ENCODE results near the gene FANCG.

Gene FANCG

GRCh38 chr9:35071814-35072460, 7.8 kb downstream of the FANCG start:
- in situ Hi-C loops (cut with HindIII; ENCODE audit: low pct_unique_long_range_greater_than_20kb, low sequenced_read_pairs) = no loop called here
- DNase-seq (ENCODE audit: low read depth in 1 of 2, low spot score in 1 of 2) = peak; percentile 53 to 82
- TF ChIP-seq JUND (IDR thresholded peaks at IDR 0.05; ENCODE audit: low read depth) = no peak

DNA sequence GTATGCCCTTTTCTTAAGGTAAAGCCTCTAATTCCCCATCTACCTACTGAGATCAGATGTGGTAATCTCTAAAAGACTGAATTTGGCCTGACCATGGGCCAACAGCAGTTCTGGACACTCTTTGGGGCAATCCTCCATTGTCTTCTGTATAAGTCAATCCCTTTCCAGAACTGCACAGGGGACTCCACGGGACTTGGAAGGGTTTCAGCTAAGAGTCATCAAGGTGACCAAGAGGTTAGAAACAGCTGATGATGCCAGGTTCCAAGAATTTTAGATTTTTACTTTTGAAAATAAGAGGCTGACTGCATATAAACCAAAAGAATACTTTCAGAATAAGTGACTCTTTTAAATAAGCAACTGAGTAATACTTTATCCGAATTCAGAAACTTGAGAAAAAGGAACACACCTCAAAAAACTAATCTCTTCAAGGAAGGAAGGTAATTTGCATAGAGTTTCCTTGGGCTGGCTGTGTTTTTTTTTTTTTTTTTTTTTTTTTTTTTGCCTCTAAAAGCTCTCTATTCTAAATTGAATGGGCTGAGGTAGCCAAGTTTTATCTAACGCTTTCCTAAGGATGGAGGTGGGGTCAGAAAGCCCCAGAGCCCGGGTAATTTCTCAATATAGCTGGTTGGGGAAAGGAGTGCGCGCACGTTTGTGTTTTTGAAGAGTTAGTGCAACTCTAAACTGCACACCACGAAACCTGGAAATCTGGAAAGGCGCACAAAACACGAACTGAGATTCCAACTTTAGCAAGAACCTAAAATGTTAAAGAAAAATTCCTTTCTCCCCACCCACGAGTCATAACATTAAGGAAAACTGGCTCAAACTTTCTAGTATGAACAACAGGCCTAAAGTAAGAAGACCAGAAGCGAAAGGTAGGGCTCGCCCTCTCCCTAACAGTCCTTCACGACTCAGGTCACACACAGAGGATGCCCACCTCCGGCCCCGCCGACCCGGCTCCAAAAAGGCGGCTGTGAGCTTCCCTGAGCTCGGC, 8.6 kb downstream of the FANCG start:
- no peak for TF ChIP-seq JUND (IDR thresholded peaks at IDR 0.05; ENCODE audit: low read depth)
- DNase-seq (ENCODE audit: low read depth in 1 of 2, low spot score in 1 of 2) = no peak
- in situ Hi-C loops (cut with HindIII; ENCODE audit: low pct_unique_long_range_greater_than_20kb, low sequenced_read_pairs) = no loop called here

GRCh38 chr9:35069020-35069419, 10.7 kb downstream of the FANCG start:
- in situ Hi-C loops (cut with HindIII; ENCODE audit: low pct_unique_long_range_greater_than_20kb, low sequenced_read_pairs) = no loop called here
- DNase-seq (ENCODE audit: low read depth in 1 of 2, low spot score in 1 of 2) = no peak
- TF ChIP-seq JUND (IDR thresholded peaks at IDR 0.05; ENCODE audit: low read depth) = no peak

DNA sequence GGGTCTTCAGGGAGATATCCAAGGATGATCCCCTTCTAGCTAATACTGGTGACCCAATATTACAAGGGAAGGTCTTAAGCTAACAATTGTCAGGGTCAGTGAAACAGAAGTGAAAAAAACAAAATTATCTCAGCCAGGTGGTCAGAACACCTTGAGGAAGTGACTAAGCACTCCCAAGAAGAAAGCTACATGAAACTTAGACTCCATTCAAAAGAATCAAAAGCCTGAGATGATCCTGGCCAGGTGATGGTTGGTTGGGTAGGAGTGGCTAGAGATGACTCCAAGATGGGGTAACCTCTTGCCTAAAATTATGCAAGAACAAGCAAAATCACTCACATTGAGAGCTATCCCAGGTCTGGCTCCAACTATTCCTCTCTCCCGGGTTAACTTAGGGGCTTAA, 12.7 kb downstream of the FANCG start:
- TF ChIP-seq JUND (IDR thresholded peaks at IDR 0.05; ENCODE audit: low read depth) = no peak
- no peak for DNase-seq (ENCODE audit: low read depth in 1 of 2, low spot score in 1 of 2)
- in situ Hi-C loops (cut with HindIII; ENCODE audit: low pct_unique_long_range_greater_than_20kb, low sequenced_read_pairs) = no loop called here

DNA sequence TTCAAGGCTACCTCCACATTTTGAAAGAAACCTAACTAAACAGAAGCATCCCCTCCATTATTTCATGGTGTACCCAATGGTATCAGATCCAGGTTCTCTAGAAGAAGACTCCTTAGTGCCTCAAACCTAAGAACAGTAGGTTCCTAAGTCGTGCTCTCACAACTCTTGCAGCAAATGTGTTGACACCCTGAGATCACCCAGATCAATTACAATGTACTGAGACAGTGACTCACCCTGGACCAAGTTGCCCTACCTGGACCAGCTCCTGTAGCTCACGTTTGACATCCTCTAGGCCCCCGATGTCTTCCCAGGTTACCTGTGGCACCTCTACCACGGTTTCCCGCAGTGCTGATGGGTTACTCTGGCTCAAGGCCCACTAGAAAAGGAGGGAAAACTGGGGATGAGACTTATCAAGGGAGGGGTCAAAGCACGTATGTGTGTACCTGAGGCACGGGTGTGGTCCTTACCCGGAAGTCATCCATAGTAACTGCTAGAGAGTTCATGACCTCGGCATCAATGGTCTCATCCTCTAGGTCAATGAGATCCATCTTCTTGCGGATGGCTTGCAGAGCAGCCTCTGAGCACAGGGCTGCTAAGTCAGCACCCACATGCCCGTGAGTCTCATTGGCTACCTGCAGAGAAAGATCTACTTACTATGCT, 19.1 kb downstream of the FANCG start:
- no peak for DNase-seq (ENCODE audit: low read depth in 1 of 2, low spot score in 1 of 2)
- in situ Hi-C loops (cut with HindIII; ENCODE audit: low pct_unique_long_range_greater_than_20kb, low sequenced_read_pairs) = no loop called here
- no peak for TF ChIP-seq JUND (IDR thresholded peaks at IDR 0.05; ENCODE audit: low read depth)

- no peak for TF ChIP-seq JUND (IDR thresholded peaks at IDR 0.05; ENCODE audit: low read depth)
- no peak for DNase-seq (ENCODE audit: low read depth in 1 of 2, low spot score in 1 of 2)
- in situ Hi-C loops (cut with HindIII; ENCODE audit: low pct_unique_long_range_greater_than_20kb, low sequenced_read_pairs) = no loop called here
Measured at GRCh38 chr9:35059438-35059837, 20.3 kb downstream of the FANCG start.

DNA sequence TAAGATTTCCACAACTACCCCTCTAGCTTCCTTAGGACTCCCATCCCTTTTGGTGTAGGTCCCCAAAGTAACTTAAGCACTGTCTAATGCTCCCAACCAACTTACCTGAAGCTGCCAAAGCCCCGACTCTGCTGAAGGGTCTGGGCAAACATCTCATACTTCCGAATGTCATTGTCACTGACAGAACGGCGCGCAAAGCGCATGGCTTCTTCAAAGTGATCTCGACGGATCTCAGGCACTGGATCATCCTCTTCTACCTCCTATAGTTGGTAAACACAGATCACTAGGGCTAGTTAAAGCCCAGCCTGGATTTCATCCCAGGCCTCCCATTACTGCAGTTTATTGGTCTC, 22.5 kb downstream of the FANCG start:
- in situ Hi-C loops (cut with HindIII; ENCODE audit: low pct_unique_long_range_greater_than_20kb, low sequenced_read_pairs) = no loop called here
- no peak for TF ChIP-seq JUND (IDR thresholded peaks at IDR 0.05; ENCODE audit: low read depth)
- DNase-seq (ENCODE audit: low read depth in 1 of 2, low spot score in 1 of 2) = no peak

- DNase-seq (ENCODE audit: low read depth in 1 of 2, low spot score in 1 of 2) = no peak
- in situ Hi-C loops (cut with HindIII; ENCODE audit: low pct_unique_long_range_greater_than_20kb, low sequenced_read_pairs) = no loop called here
Measured at GRCh38 chr9:35056571-35057270, 23.0 kb downstream of the FANCG start.

GRCh38 chr9:35054871-35055644, 24.7 kb downstream of the FANCG start:
- in situ Hi-C loops (cut with HindIII; ENCODE audit: low pct_unique_long_range_greater_than_20kb, low sequenced_read_pairs) = no loop called here
- no peak for DNase-seq (ENCODE audit: low read depth in 1 of 2, low spot score in 1 of 2)
- TF ChIP-seq JUND (IDR thresholded peaks at IDR 0.05; ENCODE audit: low read depth) = no peak

More at GRCh38 chr9:35056571-35057270, 23.0 kb downstream of the FANCG start:
- no peak for TF ChIP-seq JUND (IDR thresholded peaks at IDR 0.05; ENCODE audit: low read depth)

- in situ Hi-C loops (cut with HindIII; ENCODE audit: low pct_unique_long_range_greater_than_20kb, low sequenced_read_pairs) = no loop called here
- TF ChIP-seq JUND (IDR thresholded peaks at IDR 0.05; ENCODE audit: low read depth) = no peak
- DNase-seq (ENCODE audit: low read depth in 1 of 2, low spot score in 1 of 2) = no peak
Measured at GRCh38 chr9:35054185-35054835, 25.4 kb downstream of the FANCG start.
